Measurements from ENCODE around the gene DUXB. TPM values are rescaled to one million over a fixed set of nuclear protein-coding genes. Genes with fewer than 3 reads are reported as not detected.

DUXB gene, protein sequence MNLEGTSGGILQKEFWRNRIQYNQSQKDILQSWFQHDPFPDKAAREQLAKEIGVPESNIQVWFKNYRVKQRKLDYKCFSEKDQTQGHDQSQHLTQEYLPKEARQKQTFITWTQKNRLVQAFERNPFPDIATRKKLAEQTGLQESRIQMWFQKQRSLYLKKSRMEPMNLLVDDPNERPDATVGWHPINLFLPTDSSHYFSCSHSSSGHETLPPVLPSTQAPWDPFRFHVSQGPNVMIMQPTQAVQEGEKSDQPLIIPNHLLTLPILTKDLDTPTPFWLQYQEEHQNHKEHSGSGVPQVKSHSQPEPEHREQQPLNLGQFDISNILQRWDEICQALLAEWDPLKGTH
- total RNA-seq, result not detected
- polyA plus RNA-seq, result not detected

DNA sequence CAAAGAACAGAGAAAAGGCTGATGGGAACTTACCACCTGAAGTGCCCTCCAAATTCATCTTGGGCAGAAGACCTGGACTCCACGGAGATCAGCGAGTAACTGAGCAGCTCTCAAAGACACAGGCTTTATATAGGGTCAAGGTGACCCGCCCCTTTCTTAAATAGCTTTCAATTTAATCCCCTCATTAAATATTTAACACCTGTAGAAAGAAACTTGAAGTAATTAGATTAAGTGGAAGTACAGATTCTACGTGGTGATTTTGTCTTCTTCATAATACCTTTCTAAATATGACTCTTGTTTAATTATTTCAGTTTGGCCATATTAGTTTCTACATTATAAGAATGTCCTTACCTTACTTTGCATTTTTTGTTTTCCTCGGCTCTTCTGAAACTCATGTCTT is at the start of gene DUXB:
Gene DUXB, minus strand, starts transcription at position 101 of the 400 bp plus-strand sequence. Its CDS starts 43 bp downstream, at position 58.
- Histone ChIP-seq H3K4me3 (no peak within 1 kb of the TSS), H3K4me1 (no peaks in the 10 kb centered on the region), H3K36me3 (no peaks in the 10 kb centered on the region), H3K9me3 (no peaks in the 10 kb centered on the region), H3K27me3 (no peaks in the 10 kb centered on the region), H3K27ac (no peak within 1 kb of the TSS)
- intact Hi-C loops (cut with DNase I), result no loop called here
- DNase-seq, result no peak
- TF ChIP-seq, protein P1, sequence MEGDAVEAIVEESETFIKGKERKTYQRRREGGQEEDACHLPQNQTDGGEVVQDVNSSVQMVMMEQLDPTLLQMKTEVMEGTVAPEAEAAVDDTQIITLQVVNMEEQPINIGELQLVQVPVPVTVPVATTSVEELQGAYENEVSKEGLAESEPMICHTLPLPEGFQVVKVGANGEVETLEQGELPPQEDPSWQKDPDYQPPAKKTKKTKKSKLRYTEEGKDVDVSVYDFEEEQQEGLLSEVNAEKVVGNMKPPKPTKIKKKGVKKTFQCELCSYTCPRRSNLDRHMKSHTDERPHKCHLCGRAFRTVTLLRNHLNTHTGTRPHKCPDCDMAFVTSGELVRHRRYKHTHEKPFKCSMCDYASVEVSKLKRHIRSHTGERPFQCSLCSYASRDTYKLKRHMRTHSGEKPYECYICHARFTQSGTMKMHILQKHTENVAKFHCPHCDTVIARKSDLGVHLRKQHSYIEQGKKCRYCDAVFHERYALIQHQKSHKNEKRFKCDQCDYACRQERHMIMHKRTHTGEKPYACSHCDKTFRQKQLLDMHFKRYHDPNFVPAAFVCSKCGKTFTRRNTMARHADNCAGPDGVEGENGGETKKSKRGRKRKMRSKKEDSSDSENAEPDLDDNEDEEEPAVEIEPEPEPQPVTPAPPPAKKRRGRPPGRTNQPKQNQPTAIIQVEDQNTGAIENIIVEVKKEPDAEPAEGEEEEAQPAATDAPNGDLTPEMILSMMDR (IDR thresholded peaks at IDR 0.05), result no peak
- 78 to 89% methylated on average over 5 of the region's 5 CpGs for WGBS, 2 donors
- no peak for FAIRE-seq
- ATAC-seq, result no peak

DNA sequence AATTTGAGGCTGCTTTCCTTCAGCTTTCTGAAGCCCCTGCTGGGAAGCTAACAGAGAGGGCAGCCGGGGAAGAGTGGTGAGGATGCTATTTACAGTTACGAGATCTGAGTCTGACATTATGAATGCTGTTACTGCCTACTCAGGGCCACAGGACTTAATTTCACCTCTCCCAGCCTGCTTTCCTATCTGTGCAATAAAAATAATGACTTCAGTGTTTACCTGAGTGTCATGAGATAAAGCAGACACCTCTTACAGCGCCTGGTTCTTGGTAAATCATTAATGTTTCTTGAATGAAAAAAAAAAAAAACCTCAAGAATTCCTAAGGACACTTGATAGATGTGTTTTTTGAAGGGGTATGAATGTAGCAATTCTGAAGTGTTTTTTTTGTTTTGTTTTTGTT is 49.3 kb upstream of the DUXB start:
- intact Hi-C loops (cut with DNase I), result no loop called here
- H3K9me3 ChIP-seq, result no peaks in the 10 kb centered on the region

DNA sequence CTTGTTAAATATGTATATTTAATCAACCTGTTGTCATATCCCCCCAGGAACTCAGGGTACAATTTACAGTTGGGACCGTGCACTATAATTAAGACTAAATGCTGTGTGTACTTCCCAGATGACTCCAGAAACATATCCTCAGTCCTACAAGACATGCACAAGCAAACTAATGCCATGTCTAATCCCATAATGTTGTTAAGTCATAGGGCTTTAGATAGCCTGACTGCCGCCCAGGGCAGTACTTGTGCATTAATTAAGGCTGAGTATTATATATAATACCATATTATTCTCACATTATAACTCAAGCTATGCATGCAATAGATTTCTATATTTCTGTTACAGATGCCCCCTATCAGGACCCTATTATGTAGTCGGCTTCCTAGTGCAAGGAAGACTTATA is 45.1 kb upstream of the DUXB start:
- no peak overlapping the region for H3K27ac ChIP-seq
- ATAC-seq (no peak), DNase-seq (no peak), FAIRE-seq (no peak)
- TF ChIP-seq, protein P1 (IDR thresholded peaks at IDR 0.05), result no peak
- WGBS, 2 donors, result 78 to 85% methylated on average over 3 of the region's 3 CpGs
- no peaks in the 10 kb centered on the region for H3K9me3 ChIP-seq
- no peaks in the 10 kb centered on the region for H3K36me3 ChIP-seq
- H3K27me3 ChIP-seq, result no peaks in the 10 kb centered on the region
- no peak overlapping the region for H3K4me3 ChIP-seq
- intact Hi-C loops (cut with DNase I), result no loop called here
- peaks cover 3 to 12% (median 4%) of the 10 kb centered on the region in 3 donors for H3K4me1 ChIP-seq

More for the DNA sequence above, 49.3 kb upstream of the DUXB start:
- ATAC-seq (peak; percentile 41 to 78 (median 73)), DNase-seq (no peak), FAIRE-seq (no peak)
- H3K27me3 ChIP-seq, result no peaks in the 10 kb centered on the region
- H3K27ac ChIP-seq, result peak overlapping the region in 2 of 4 donors; percentile 74 to 77
- TF ChIP-seq, protein P1 (IDR thresholded peaks at IDR 0.05), result no peak
- no peak overlapping the region for H3K4me3 ChIP-seq
- peaks cover 3 to 16% (median 10%) of the 10 kb centered on the region in 3 donors for H3K4me1 ChIP-seq
- WGBS, 2 donors, result 9 to 16% methylated on average over 3 of the region's 3 CpGs
- no peaks in the 10 kb centered on the region for H3K36me3 ChIP-seq

DNA sequence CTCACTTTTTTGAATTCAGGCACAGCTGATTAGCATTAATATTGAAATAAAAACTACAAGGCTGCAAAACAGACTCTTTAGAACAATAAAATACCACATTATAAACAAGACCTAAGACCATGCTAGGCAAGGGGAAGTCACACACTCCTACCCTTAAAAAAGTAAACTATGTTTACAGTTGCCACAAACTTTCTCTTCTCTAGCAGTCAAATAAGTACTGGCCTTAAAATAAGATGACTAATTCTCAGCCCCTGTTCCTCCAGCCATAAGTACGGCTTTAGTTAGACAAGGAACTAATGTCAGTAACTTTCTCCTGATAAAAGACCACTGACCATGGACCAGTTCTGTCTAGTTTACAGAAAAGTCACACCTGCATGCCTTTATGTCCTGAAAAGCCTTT is 44.6 kb upstream of the DUXB start:
- FAIRE-seq (no peak), DNase-seq (no peak), ATAC-seq (no peak)
- TF ChIP-seq, protein P1 (IDR thresholded peaks at IDR 0.05), result no peak
- Histone ChIP-seq H3K36me3 (no peaks in the 10 kb centered on the region), H3K27me3 (no peaks in the 10 kb centered on the region), H3K27ac (no peak overlapping the region), H3K4me1 (peaks cover 2 to 10% (median 3%) of the 10 kb centered on the region in 3 donors), H3K9me3 (no peaks in the 10 kb centered on the region), H3K4me3 (no peak overlapping the region)
- intact Hi-C loops (cut with DNase I), result no loop called here
- WGBS, 2 donors, result 88 to 97% methylated on average over 1 of the region's 1 CpG

DNA sequence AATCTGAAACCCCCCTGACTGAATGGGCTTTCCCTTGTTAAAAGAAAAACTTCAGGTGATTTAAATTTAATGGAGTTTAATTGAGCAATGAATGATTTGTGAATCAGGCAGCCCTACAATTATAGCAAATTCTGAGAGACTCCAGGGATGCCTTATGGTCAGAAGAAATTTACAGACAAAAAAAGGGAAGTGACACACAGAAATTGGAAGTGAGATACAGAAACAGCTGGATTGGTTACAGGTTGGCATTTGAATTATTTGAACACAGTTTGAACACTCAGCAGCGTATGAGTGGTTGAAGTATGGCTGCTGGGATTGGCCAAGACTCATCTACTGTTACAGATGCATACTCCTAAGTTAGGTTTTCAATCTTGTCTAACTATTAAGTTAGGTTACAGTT is 44.0 kb upstream of the DUXB start:
- H3K4me1 ChIP-seq, result peaks cover 0 to 4% (median 3%) of the 10 kb centered on the region in 3 donors
- H3K27me3 ChIP-seq, result no peaks in the 10 kb centered on the region
- no peak overlapping the region for H3K4me3 ChIP-seq
- H3K27ac ChIP-seq, result no peak overlapping the region
- FAIRE-seq (no peak), DNase-seq (no peak), ATAC-seq (no peak)
- H3K36me3 ChIP-seq, result no peaks in the 10 kb centered on the region
- H3K9me3 ChIP-seq, result no peaks in the 10 kb centered on the region
- intact Hi-C loops (cut with DNase I), result no loop called here
- 85 to 87% methylated on average over 1 of the region's 1 CpG for WGBS, 2 donors
- TF ChIP-seq, protein P1 (IDR thresholded peaks at IDR 0.05), result no peak
